EL (cell line): ENCODE measurements around the gene WBP2.

Experiments used
- DNase-seq: peaks from one replicate; pipeline ENCODE4 v3.0.0-alpha.2; 2016

WBP2 gene

DNA sequence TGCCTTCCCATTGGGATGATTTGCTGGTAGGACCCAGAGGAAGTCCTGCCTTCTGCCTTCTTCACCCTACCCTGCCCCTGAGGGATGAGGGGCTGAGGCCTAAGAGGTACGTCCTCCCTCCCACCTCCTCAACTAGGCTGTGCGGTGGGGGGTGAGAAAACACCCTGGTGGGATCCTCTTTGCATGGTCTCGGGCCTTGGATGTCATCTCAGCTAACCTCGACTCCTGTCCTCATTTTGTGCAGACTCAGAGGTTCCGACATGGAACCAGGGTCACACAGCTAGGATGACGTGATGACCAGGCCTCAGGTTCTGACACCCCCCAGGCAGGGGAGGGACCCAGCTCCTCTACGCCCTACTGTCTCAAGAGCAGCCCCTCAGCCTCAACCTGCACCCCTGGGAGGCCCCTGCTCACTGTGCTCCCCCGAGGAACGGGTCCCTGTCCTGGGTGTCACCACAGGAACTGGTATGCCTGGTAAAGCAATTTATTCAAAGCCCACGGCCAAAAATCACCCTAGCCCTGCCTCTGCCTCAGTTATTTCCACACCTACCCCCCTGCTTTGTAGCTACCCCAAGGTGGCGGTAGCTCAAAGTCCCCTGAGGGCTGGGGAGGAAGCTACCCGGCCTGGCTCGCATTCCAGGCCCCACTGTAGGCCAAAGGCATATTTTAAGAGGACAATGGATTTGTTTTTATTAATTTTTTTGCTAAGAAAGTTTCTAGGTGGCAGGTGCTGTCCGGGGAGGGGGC lies 28.4 kb downstream of the WBP2 start:
- no peak for DNase-seq

GRCh38 chr17:75825748-75826370 lies 29.3 kb downstream of the WBP2 start:
- no peak for DNase-seq

GRCh38 chr17:75825149-75825552 lies 30.0 kb downstream of the WBP2 start:
- no peak for DNase-seq

GRCh38 chr17:75824666-75825065 lies 30.5 kb downstream of the WBP2 start:
- no peak for DNase-seq

GRCh38 chr17:75824050-75824552 lies 31.0 kb downstream of the WBP2 start:
- no peak for DNase-seq

DNA sequence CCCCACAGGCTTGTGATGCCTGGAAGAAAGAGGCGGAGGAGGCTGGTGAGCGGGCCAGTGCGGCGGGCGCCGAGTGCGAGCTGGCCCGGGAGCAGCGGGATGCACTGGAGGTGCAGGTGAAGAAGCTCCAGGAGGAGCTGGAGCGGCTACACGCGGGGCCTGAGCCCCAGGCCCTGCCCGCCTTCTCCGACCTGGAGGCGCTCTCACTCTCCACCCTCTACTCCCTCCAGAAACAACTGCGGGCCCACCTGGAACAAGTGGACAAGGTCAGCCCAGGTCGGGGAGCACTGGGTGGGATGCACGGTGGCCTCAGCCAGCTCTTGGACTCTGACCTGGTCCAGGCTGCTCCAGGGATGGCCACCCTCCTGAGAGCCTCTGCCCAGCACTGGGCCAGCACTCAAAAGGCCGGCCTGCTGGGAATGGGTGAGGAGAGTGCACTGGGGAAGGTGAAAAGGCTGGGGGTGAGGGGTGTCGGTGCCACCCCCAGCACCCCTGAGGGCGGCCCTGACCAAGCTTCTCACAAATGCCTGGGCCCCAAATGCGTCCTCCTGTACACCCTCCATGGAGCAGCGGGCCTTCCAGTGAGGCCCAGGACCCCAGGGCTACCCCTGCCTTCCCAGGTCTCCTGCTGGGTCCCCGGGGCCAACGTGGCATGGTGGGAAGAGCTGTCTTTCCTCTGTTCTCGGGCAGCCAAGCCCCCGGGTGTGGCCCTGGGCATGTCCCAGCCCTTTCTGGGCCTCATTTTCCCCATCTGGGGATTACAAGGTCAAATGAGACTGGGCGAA lies 31.7 kb downstream of the WBP2 start:
- DNase-seq, result no peak

GRCh38 chr17:75822800-75823166 lies 32.4 kb downstream of the WBP2 start:
- no peak for DNase-seq

DNA sequence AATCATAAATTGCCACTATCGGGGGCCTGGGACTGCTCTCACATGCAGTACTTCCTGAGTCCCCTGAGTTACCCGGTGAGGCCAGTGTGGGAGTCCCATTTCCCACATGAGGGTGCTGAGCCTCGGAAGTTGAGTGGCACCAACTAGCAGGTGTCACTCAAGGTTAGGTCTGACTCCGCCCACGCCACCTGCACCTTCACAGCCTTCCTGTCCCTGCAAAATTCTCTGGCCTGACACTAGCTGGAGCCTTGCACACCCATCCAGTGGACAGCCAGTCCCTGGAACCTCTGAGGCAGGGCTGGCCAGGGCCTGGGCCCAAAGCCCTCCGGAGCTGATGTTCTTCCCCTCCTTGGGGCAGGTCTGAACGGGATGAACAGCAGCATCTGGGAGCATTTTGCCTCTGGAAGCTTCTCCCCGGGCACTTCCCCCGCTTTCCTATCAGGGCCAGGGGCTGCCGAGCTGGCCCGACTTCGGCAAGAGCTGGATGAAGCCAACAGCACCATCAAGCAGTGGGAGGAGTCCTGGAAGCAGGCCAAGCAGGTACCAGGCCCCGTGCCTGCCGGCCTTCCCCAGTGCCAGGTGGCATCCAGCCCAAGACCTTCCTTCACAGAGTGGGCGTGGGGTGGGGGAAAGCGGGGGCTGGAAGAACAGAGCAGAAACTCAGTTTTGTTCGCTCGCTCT lies 32.9 kb downstream of the WBP2 start:
- no peak for DNase-seq

DNA sequence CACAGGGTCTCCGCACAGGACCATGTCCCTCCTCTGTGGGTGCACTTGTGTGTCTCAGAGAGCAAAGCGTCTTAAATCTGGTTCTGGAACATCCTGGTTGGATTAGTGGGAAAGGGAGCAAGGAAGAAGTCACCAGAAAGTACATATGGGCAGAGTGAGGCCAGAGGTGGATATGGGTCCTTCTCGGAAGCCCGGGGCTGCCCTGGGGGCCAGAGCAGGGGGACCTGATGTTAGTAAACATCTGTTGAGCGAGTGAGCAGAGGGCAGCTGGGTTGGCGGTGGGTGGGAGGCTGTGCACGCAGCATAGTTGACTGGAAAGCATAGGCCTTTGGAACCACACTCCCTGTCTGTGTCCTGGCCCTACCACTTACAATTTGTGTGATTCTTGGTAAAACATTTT lies 33.6 kb downstream of the WBP2 start:
- no peak for DNase-seq

DNA sequence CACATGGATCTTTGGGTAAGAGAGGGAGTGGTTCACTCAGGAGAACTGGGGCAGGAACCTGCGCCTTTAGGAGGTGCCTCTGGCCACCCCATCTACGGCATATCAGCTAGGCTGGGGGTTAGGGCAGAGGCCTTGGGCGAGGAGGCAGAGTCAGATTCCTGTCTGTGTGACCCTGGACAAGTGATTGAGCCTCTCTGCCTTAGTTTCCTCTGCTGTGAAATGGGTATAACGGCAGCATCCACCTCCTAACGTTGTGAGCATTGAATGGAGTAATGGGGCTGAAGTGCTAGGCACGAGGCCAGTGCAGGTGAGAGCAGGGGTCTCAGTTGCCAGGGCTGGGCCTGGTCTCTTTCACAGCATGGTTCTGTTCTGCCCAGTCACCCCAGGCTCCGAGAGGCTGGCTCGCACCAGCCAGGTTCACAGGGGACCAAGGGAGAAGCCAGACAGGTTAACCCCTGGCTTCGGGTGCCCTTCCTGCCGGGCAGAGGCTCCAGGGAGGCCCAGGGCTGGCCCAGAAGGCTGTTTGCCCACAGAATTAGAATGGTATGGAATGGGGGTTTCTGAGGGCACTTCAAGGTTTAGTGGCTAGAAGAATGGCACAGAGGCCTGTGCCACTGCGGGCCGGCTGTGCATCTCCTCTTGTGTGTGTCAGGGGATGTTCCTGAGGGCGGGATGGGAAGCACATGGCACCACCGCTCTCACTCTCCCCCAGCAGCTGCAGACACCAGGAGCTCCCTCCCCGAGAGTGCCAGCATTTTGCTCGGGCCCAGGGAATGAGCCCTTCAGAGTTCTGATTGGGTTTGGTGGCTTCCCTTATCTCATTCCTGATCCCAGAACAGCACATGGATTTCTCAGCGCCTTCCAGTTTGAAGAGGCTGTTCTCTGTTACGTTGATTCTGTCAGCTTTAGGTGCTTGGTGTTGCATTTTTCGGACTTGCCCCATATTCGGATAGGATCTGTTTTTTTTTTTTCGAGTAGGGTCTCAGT lies 34.7 kb downstream of the WBP2 start:
- no peak for DNase-seq

DNA sequence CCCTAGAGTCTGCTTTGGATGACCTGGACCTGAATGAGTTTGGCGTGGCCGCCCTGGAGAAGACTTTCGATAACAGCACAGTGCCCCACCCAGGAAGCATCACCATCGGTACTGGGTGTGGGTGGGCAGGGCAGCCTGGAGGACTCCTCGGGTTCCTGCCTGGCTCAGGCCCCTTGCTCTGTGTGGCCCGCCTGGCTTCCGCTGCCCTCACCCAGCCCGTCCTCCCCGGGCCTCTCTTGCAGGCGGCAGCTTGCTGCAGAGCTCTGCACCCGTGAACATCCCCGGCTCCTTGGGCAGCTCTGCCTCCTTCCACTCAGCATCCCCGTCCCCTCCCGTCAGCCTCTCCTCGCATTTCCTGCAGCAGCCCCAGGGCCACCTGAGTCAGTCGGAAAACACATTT lies 35.5 kb downstream of the WBP2 start:
- no peak for DNase-seq

DNA sequence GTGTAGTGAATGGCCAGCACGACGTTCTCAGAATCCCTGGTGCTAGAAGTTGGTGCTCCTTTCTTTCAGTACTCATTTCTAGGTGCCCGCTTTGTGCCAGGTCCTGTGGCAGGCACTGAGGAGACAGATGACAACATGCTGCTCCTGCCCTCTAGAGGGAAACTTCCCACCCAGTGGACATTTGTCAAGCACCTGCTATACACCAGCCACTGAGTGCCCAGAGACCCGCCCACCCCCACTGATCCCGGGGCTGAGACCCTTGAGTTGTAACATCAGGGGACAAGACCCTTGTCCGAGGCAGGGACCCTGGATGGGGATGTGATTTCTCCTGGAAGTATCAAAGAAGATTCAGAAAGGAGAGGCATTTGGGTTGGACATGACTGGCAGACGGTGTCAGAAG lies 36.0 kb downstream of the WBP2 start:
- DNase-seq, result no peak

DNA sequence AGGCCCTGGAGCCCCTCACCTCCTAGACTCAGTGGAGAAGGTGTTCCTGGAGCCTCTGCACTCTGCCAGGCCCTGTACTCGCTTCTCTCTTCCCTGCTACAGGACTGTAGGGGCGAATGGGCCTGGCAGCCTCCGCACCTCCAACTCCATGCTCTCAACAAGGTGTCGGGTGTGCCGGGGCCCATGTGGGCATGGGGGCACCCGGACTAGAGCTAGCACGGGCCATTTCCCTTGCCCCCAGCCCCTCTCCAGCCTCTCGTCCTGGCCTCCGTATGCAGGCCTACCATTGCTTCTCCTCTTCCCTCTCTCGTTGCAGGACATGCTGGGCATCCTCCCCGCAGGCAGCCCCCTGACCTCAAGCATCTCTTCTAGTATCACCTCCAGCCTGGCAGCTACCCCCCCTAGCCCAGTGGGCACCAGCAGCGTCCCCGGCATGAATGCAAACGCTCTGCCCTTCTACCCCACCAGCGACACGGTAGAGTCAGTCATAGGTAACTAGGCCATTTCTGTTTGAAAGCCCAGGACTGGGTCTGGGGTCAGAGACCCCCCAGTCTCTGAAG lies 36.7 kb downstream of the WBP2 start:
- no peak for DNase-seq

GRCh38 chr17:75817571-75817970 lies 37.6 kb downstream of the WBP2 start:
- no peak for DNase-seq

GRCh38 chr17:75816693-75817092 lies 38.4 kb downstream of the WBP2 start:
- DNase-seq, result no peak

DNA sequence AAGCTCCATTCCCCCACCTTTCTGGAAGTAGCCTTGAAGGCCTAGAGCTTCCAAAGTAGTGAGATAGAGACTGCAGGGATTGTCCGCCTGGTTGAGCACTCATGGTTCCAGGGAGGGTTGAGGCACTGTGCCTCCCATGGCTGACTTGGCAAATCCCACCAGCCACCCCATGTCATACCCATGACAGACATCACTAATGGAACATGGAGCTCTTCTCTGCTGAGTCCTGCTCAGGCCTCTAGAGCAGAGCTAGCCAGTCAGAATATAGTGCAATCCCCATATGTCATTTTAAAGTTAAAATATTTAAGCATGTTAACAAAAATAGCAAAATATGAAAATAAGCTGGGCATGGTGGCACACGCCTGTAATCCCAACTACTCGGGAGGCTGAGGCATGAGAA lies 39.7 kb downstream of the WBP2 start:
- no peak for DNase-seq

DNA sequence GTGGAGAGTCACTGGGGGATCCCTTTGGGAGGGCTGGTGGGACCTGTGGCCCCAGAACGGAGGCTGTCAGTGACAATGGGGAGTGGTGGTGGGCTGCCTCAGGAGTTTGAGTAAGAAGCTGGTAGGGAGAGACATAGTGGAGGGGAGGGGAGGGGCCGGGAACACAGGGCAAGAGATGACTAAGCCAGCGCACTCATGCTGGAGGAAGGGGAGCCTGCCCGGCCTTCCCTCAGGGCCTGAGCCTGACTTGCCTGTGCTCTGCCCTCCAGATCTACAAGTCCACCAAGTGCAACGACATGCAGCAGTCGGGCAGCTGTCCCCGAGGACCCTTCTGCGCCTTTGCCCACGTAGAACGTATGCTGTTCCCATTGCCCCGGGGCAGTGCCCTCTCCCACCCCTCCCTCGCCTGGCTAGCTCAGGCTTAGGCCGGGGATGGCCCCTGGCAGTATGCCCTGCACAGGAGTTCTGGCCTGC lies 40.2 kb downstream of the WBP2 start:
- DNase-seq, result peak; percentile 87

DNA sequence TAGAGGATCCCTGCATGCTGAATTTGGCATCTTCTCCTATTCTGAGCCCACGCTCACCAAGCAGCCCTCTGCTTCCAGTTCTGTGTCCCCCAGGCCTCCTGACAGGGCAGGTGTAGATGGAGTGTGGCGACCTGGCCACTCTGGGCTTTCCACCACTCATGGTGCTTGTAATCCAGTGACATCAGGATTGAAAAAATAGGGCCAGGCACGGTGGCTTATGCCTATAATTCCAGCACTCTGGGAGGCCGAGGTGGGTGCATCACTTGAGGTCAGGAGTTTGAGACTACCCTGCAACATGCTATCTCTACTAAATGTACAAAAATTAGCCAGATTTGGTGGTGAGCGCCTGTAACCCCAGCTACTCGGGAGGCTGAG lies 41.1 kb downstream of the WBP2 start:
- no peak for DNase-seq

- DNase-seq, result no peak
Measured at GRCh38 chr17:75813081-75814020, 41.8 kb downstream of the WBP2 start.
